Measurements from ENCODE around the gene SH3PXD2A.

DNA sequence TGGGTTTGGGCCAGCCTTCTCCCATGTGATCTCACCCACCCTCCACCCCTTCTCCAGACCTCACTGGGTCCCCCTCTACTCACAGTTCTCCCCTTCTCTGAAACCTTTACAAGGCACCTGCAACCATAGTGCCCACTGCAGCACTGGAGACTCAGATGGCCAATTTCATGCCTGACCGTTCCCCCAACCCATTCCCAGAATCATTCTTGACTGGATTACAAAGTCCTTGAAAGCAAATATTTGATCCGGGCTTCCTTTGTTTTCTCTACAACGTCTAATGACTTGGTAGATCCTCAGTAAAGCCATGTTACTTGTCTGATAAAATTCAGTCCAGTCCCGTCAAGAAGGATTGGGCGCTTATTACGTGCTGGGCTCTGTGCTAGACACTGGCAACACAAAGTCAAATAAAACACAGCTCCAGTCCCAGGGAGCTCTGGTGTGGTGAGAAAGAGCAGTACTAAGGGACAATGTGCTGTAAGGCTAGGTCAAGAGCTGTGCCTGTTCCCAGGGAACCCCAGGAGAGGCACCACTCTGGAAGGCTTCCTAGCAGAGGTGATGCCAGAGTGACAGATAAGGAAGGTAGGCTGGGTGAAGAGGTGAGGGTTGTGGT, 36.5 kb downstream of the SH3PXD2A start:
- TF ChIP-seq, protein P1, sequence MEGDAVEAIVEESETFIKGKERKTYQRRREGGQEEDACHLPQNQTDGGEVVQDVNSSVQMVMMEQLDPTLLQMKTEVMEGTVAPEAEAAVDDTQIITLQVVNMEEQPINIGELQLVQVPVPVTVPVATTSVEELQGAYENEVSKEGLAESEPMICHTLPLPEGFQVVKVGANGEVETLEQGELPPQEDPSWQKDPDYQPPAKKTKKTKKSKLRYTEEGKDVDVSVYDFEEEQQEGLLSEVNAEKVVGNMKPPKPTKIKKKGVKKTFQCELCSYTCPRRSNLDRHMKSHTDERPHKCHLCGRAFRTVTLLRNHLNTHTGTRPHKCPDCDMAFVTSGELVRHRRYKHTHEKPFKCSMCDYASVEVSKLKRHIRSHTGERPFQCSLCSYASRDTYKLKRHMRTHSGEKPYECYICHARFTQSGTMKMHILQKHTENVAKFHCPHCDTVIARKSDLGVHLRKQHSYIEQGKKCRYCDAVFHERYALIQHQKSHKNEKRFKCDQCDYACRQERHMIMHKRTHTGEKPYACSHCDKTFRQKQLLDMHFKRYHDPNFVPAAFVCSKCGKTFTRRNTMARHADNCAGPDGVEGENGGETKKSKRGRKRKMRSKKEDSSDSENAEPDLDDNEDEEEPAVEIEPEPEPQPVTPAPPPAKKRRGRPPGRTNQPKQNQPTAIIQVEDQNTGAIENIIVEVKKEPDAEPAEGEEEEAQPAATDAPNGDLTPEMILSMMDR (IDR thresholded peaks at IDR 0.05): no peak
- no peak for TF ChIP-seq POLR2A (IDR thresholded peaks at IDR 0.05)
